ENCODE results near the gene RAPH1. TPM values are rescaled to one million over a fixed set of nuclear protein-coding genes. Genes with fewer than 3 reads are reported as not detected.

RAPH1 gene, protein sequence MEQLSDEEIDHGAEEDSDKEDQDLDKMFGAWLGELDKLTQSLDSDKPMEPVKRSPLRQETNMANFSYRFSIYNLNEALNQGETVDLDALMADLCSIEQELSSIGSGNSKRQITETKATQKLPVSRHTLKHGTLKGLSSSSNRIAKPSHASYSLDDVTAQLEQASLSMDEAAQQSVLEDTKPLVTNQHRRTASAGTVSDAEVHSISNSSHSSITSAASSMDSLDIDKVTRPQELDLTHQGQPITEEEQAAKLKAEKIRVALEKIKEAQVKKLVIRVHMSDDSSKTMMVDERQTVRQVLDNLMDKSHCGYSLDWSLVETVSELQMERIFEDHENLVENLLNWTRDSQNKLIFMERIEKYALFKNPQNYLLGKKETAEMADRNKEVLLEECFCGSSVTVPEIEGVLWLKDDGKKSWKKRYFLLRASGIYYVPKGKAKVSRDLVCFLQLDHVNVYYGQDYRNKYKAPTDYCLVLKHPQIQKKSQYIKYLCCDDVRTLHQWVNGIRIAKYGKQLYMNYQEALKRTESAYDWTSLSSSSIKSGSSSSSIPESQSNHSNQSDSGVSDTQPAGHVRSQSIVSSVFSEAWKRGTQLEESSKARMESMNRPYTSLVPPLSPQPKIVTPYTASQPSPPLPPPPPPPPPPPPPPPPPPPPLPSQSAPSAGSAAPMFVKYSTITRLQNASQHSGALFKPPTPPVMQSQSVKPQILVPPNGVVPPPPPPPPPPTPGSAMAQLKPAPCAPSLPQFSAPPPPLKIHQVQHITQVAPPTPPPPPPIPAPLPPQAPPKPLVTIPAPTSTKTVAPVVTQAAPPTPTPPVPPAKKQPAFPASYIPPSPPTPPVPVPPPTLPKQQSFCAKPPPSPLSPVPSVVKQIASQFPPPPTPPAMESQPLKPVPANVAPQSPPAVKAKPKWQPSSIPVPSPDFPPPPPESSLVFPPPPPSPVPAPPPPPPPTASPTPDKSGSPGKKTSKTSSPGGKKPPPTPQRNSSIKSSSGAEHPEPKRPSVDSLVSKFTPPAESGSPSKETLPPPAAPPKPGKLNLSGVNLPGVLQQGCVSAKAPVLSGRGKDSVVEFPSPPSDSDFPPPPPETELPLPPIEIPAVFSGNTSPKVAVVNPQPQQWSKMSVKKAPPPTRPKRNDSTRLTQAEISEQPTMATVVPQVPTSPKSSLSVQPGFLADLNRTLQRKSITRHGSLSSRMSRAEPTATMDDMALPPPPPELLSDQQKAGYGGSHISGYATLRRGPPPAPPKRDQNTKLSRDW
- total RNA-seq = 1.6 and 2.0 TPM in 2 replicates

DNA sequence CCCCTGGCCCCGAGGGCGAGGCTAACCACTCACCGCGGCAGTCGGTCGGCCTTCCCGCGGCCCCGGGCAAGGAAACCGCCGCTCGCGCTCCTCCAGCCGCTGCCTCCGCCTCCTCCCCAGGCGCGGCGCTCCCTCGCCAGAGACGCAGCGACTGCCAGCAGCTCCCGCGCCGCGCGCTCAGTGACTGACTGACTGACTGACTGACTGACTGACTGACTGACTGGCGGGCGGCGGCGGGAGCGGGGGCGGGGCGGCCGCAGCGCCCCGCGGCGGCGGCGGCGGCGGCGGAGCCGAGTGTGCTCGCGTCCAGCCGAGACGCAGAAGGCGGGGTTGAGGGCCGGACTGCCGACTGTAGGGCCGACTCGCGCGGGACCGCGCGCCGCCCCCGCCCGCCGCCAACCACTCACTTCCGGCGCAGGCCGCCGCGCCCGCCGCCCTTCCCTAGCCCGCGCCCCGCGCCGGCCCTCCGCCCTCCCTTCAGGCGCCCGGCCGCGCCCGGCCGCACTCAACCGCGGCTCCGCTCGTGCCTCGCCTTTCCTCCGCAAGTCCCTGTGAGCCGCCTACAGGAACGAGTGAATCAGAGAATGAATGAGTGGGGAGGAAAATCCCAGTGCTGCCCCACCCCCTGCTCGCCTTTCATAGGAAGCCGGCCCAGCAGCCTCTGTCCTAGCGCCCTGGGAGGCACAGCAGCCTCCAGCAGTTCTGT, at the start of gene RAPH1:
Gene RAPH1, minus strand, starts transcription at position 224 of the 706 bp plus-strand sequence. CDS start 39,948 bp downstream, outside the sequence.
- intact Hi-C loops (cut with micrococcal nuclease) = loop anchor here (10.0 kb wide), 1 partner anchor 170 kb away; the partner anchor contains the start of gene CD28

DNA sequence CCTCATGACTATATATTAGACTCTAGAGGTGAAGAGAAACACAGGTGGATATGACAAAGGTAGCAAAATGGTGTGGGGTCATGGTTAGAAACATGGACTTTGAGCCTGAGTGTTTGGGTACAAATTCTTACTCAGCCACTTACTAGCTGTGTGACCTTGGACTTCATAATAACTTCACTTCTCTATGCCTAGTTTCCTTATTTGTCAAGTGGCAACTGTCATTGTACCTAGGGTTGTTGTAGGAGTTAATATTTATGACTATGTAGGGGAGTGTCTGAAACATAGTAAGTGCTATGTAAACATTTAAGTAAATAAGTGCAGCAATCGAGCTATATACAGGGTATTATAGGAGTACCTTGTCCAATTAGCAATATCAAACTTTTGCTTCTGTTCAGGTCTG, 49.7 kb upstream of the RAPH1 start:
- intact Hi-C loops (cut with micrococcal nuclease) = no loop called here

DNA sequence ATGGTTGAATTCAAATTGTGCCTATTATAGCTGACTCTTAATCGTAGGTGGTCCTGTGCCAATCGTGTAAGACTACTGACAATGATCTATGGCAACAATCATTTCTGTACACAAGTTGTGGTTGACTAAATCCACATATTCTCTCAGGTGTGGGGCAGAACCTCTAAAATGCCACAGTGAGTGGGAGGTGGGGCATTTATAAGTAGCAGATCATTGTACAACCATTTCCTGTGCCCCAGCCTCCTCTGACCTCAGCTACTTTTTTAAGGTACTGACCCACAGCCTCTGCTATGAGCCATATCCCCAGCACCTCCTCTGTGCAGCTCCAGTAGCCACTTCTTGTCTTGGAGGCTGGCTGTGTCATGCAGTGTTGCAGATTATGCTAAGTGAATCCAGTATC, 48.6 kb upstream of the RAPH1 start:
- intact Hi-C loops (cut with micrococcal nuclease) = no loop called here

DNA sequence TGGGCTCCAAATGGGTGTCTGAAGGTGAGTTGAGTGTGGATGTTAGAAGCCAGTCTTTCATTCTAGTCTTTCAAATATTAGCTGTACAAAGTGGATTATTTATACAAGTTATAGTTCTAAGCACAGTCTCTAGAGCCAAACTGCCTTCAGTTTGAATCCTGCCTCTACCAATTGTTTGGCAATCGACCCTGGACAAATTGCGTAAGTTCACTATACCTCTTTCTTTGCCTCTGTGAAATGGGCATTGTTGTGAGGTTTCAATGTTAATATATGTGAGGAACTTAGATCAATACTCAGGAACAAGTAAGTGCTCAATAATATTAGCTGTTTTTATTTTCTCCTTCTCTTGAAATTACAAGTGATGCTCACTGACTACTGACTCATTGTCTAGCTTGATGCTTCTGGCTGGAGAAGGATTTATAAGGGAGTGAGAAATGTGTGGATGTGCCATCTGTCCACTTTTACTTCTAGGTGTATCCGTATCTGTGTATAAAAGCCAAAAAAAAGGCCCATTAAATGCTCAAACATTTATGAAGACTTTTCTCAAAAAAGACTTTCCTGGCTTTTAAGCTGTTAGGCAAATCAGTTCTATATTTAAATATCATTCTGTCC, 48.1 kb upstream of the RAPH1 start:
- intact Hi-C loops (cut with micrococcal nuclease) = no loop called here

DNA sequence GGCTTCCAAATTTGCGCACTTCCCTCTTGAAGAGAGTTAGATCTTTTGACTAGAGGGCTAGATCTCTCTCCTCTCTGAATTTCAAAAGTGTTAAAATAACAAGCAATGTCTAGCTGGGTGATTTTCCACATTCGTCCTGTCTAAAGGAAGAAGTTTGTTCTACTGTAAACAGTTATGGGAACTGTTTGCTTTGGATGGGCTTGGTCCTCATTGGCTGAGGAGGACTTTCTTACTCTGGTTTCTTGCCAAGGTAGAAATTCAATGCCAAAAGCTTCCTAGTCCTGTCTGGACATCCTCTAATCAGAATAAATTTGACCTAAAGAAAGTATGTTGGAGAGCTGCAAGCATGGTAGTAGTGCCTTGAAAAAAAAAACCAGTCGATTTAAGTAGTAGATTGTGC, 47.4 kb upstream of the RAPH1 start:
- intact Hi-C loops (cut with micrococcal nuclease) = no loop called here

DNA sequence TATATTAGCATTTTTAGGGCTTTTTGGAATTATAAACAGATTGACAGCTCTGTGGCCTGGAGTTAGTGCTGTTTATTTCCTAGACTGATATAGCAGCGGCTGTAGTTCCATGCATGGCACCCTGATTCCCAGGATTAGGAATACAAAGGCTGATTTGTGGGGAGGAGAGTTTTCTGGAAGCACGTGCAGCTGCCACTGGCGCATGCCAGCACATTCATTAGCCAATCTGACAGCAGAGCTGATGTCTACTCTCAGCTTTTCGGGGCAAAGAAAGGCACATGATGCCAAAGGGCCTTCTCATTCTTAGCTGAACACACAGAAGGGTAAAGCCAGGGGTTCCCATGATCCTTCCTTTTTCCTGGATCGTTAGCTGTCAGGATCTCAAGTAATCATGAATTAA, 45.7 kb upstream of the RAPH1 start:
- intact Hi-C loops (cut with micrococcal nuclease) = no loop called here

DNA sequence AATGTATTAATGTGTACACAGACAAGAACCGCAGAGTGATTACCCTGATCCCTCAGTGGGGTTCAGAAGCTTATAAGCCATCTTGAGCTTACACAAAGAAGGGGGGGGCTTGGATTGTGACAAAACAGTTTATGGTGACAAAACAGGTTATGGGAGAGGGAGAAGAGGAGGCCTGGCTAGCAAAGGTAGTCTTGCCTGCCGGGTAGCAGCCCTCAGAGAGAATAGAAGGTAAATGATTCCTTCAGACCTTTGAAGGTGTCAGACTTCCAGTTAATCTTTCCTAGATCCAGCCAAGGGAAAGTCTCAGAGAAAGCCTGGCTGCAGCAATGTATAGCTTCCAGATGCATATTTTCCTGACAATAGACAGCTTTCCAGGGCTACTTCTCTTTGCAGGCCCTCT, 44.6 kb upstream of the RAPH1 start:
- intact Hi-C loops (cut with micrococcal nuclease) = loop anchor here (1.0 to 5.0 kb wide), 5 partner anchors 20 to 1312 kb away; partner anchors contain the start of genes CD28 and NOP58

DNA sequence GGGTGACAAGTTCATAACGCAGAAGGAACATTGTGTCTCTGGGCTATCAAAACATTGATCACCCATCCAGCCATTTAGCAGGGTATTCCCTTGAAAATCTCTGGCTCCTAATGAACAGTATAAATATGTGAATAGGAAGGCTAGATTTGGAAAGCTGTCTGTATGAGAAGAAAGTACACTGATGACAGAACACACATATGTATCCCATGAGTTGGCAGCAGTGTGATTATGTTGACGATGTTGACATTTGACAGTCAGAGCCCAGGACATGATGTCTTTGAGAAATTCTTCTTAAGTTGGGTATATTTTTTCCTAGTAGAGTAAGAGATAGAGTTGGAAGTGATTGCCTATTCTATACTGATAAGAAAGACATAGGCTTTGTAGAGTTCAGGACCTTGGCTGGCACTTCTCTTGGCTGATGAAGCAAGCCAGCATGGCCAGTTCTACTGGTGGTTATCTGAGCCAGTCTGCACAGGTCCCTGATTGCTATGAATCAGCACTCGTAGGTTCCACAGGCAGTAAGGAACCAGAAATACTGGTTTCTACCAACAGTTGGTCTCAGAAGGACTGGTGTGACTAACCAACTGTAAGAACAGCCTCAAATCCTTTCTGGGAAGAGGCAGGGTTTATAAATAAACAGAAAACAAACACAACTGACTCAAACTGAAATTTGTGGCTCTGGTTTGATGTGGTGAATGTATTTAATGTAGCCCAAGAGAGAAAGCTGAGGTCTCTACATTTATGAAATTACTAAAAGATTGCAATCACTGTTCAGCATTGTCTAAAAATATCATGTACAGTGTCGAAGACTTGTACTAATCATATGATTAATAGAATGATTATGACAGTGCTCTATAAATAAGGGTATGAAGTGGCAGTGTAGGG, 43.9 kb upstream of the RAPH1 start:
- intact Hi-C loops (cut with micrococcal nuclease) = loop anchor here (1.0 to 5.0 kb wide), 5 partner anchors 20 to 1312 kb away; partner anchors contain the start of genes CD28 and NOP58

DNA sequence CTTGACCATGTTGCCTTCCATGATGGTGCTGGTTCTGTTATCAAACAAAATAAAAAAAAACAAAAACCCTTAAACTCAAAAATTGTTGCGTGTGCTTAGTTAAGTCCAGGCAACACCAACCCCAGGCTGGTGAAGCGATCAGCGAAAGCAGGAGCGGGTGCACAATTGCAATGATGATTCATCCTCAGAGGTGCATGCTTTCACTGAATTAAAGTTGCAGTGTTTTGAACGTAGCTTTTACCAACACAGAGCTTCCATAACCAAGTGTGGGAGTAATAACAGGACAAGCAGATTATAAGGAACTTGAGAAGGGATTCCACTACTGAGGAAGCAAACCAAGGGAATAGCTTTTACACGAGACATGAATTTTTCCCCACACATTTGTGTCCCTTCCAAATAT, 39.7 kb upstream of the RAPH1 start:
- intact Hi-C loops (cut with micrococcal nuclease) = loop anchor here (5.0 kb wide), 2 partner anchors 132 to 1308 kb away; partner anchors contain the start of genes CD28 and NOP58

DNA sequence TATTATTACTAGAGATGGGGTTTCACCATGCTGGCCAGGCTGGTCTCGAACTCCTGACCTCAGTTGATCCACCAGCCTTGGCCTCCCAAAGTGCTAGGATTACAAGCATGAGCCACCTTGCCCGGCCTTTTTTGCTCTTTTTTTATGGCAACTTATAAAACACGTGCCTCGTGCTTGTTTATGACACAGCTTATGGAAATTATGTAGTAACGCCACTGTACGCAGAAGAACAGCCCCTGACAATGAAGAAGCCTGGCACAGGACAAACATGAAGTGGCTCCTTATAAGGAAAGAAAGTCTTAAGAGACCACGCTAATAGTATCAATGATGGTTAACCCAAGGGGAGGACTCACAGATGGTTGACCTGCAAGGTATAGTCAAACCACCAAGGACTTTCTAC, 37.2 kb upstream of the RAPH1 start:
- intact Hi-C loops (cut with micrococcal nuclease) = no loop called here

DNA sequence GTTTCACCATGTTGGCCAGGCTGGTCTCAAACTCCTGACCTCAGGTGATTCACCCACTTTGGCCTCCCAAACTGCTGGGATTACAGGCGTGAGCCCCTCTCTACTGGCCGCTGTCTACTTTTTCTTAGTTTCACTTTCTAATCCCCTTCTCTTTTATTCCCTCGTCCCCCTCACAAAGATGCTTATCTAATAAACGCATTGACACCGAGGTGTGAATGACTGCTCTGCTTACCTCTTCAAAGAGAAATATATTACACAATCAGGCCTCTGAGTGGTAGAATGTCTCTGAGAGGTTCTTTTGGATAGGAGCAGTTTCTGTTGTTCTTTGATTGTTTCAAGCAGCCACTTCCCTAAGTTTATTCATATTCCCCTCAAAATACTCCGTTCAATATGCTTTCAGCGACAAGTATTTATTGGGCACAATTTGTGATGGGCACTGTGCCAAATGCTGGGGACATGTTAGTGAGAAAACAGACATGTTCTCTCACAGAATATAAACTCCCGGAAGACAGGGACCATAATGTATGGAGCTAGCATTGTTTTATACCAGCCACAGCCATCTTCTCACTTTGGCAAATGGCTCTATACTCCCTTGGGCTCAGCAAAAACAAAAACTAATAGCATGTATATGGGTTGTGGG, 34.7 kb upstream of the RAPH1 start:
- intact Hi-C loops (cut with micrococcal nuclease) = no loop called here

DNA sequence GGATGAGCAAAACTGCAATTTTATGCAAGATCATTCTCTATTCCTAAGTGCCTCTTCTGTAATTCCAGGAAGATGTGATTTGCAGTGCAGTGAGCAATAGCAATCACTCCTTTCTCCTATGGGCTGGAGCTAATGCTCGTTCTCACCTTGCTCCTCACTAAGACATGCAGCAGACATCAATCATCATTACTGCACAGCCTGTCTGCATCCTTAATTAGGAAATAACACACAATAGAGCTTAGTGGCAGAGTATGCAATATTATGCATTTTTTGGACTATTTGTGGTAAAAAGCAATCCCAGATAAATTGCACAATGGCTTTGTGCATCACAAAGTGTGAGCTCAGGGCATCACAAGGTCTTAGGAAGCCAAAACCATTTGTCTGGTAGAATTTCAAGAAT, 32.6 kb upstream of the RAPH1 start:
- intact Hi-C loops (cut with micrococcal nuclease) = no loop called here

DNA sequence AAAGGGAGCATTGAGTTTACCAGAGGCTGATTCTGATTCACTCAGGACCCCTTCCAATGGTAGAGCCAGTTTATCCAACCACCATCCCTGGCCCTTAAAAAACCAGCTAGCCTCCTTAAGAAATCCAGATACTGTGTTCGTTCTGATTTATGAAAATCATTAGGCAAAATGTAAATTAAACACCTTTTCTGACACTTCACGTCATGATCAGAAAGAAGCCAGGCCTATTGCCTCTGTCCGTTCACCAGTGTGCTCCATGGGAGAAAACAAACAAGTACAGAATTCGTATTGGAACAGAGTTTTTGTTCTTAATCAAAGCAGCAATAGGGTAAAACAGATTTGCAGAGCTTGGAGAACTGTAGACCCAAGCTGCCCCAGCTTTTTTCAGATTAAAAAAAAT, 31.1 kb upstream of the RAPH1 start:
- intact Hi-C loops (cut with micrococcal nuclease) = no loop called here

DNA sequence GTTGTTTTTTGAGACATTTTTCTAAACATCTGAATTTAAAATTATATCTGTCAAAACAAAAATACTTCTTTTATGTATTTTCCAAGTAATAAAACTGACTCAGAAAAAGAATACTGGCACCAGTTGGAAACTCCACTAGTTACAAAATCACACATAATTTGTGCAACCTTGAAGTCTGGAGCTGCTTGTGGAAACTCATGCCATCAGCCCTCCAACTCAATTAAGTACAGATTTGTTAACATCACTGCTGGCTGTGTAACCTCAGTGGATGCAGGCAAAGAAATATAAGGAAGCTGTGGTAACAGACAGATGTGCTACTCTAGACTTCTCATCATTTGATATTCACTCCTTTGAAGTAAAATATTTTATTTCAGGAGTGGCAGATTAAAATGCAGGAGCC, 30.0 kb upstream of the RAPH1 start:
- intact Hi-C loops (cut with micrococcal nuclease) = no loop called here

DNA sequence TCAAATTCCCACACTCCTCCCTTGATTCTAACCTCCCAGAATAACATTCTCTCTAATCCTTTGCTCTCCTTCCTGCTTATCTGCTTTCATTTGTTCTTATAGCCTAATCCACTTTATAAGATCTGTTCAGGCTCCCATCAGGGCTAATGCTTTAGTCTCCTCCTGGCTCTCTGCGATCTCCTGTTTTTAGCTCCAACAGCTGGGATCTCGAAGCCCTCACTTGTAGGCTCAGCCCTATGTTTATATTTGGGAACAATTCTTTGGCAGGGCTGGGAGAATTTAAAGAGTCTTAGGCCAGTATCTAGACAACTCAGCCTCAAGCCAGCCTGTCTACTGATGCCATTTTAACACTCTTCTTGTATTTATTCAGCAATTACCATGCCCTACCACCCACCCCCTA, 27.2 kb upstream of the RAPH1 start:
- intact Hi-C loops (cut with micrococcal nuclease) = no loop called here

DNA sequence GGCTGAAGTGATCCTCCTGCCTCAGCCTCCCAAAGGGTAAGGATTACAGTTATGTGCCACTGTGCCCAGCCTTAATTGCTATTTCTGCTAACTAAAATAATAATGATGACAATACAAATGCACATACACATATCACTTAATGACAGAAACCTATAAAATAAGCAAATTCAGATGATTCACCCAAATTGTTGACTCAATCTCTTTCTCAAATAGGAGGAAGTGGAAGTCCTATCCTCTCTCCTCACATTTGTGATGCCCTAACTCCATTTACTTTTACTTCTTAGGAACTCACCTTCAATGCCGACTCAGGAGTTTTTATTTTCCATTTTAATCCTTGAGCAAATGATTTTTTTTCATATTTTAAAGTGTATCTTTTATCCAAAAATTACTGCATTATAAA, 24.5 kb upstream of the RAPH1 start:
- intact Hi-C loops (cut with micrococcal nuclease) = no loop called here

DNA sequence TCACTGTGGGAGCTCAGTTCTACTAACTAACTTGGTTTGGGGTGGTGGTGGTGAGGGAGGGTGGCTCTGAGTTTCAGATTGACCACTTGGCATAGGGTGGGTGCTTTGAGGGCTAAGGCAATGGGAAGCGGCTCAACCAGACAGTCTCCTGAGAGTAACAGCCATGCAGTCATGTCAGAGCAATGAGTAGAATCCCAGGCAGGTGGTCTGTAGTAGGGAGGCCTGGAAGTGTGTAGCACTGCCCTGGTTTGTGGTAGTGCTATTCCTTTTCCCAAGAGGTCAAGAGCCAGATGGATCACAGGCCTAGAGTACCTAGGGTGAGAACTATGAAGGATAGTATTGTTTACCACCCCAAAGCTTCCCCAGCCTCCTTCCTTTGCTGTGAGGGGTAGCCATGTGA, 18.7 kb upstream of the RAPH1 start:
- intact Hi-C loops (cut with micrococcal nuclease) = no loop called here

DNA sequence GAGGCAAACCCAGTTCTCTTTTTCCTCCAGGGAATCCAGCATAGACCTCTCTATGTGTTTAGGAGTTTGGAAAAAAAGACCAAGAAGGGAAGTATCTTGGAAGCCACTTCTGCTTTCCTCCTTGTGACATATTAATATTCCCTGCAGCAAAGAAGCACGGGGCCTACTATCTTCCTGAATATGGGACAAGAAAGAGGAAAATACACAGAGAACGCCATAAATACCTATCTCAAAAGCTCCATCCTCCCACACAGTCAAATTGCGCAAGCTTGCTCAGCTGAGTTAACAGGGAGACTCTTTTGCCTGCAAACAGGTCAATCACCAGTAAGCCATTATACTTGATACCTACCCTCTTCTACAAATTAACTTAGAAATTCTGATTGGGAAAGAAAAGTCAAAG, 16.7 kb upstream of the RAPH1 start:
- intact Hi-C loops (cut with micrococcal nuclease) = no loop called here

DNA sequence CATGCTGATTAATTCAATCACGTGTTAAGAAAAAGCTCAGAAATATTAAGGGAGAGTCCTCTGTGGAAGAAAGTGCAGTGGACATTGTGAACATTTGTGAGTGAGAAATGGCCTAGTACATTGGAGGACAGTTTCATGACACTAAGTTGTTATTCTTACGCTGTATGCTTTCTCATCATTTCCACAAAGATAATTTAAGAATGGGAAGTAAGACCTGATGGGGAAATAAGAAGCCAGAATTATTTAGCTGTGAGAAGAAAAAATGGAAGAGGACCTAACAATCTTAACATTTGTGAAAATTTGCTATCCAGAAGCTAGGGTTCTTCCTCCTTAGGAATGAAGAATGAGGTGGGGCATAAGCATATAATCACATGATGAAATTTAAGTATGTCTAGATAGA, 15.2 kb upstream of the RAPH1 start:
- intact Hi-C loops (cut with micrococcal nuclease) = no loop called here

Measured in T-helper 2 cell treated with Interferon-gamma antibody and Interleukin-4, amounts not matched to agents 100 ng/mL and 5 ng/mL, for 36 hours (primary cell).